Hematopoietic multipotent progenitor cell (in vitro differentiated cells): ENCODE measurements around the gene CBFA2T3. TPM values are rescaled to one million over a fixed set of nuclear protein-coding genes. Genes with fewer than 3 reads are reported as not detected.
"Not testable (repeated sequence)": the region's sequence is repeated elsewhere in the genome, so short reads cannot be mapped to it uniquely, and the experiment has no call there.

Experiments
- DNase-seq, 3 donors: peaks; one replicate each; pipeline ENCODE4 v3.0.0-alpha.2; 2011 to 2015; ENCODE audit warnings: low read depth in 2 of 3, low spot score in 2 of 3
- total RNA-seq: library from RNA; depleted of rRNA; stranded (reverse); fragments of >200 nt; gene quantifications from one replicate; pipeline ENCODE4 v1.2.3, GENCODE V29; 2012

Gene CBFA2T3
- total RNA-seq, 1 donor: 32.0 TPM

DNA sequence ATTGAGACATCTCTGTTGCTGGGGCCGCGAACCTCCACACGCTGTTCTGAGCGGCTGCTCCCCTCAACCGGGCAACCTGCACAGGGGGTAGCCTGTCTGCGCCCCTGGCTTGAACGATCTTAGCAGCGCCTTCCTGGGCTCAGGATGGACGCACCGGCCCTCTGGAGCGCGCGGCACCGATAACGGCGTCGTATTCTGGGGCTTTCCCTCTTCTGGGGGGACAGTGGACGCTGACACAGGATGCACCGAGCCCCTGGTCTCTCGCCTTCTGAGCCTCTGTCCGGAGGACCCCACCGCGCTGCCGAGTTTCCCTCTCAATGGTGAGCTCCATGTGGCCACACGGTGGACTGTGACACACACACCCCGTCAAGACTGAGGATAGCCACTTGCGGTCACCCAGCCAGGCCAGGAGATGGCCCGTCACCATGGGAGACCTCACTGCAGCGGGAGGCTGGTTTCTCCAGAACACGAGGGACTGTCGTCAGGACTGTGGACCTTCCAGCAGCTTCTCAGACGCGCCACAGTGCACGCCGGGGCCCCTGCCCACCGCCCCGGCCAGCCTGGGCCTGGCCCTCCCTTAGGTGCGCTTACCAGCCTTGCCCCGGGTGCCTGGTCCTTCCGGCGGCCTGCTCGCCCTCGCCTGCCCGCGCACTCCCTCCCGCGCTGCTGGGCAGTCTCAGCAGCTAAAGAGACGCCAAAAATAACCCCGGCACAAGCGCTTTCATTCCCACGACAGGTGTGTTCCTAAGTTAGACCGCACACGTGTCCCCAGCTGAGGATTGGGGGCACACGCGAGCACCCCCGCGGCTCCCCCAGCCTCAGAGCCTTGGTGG, 80.6 kb downstream of the CBFA2T3 start:
- no peak for DNase-seq

DNA sequence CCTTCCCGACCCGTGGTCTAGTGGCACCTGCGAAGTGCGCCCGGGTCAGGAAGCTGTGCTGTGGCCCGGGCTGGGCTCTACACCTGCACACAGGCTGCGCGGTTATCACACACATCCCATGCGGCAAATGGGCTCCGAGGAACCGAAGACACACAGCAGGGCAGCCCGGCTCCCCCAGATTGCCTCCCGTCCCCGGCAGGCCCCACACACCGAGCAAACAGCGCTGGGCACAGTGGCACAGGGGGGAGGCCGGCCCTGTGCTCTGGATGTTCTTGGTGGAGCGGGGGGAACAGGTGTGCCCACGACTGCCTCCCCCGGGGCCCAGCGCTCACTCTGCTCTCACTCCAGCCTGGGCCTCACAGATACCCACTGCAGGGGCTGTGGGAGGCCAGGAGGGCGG, 81.7 kb downstream of the CBFA2T3 start:
- no peak for DNase-seq

DNA sequence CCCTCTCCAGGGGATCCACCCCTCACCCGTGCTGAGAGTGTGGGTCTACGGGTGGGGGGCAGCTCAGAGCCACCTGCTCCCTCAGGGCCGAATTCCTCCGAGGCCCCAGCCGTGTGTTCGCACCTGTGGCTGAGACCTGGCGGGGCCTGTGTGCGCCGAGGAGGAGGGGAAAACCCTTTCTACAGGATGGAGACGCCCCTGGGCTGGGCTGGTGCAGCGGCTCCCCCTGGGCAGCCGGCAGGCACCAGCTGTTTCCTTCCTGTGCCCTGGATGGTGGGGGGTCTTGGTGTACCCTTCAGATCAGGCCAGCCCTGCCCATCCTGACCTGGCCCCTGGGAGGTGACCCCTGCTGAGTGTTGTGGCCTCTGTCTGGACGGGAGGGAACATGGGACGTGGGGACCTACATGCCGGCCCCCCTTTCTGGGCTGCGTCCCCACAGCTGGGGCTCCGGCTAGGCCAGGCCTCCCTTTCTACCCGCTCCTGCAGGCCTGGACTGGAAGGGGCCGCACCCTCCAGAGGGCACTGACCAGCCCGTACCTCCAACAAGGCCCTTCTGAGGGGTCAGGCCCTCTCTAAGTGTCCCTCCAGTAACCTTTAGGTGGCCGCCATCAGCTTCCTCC, 82.2 kb downstream of the CBFA2T3 start:
- no peak for DNase-seq

DNA sequence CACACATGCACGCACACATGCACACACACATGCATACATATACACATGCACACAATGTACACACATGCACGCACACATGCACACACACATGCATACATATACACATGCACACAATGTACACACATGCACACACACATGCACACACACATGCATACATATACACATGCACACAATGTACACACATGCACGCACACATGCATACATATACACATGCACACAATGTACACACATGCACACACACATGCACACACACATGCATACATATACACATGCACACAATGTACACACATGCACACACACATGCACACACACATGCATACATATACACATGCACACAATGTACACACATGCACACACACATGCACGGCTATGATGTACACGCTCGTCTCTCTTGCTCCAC, 82.7 kb downstream of the CBFA2T3 start:
- not testable (repeated sequence) for DNase-seq

DNA sequence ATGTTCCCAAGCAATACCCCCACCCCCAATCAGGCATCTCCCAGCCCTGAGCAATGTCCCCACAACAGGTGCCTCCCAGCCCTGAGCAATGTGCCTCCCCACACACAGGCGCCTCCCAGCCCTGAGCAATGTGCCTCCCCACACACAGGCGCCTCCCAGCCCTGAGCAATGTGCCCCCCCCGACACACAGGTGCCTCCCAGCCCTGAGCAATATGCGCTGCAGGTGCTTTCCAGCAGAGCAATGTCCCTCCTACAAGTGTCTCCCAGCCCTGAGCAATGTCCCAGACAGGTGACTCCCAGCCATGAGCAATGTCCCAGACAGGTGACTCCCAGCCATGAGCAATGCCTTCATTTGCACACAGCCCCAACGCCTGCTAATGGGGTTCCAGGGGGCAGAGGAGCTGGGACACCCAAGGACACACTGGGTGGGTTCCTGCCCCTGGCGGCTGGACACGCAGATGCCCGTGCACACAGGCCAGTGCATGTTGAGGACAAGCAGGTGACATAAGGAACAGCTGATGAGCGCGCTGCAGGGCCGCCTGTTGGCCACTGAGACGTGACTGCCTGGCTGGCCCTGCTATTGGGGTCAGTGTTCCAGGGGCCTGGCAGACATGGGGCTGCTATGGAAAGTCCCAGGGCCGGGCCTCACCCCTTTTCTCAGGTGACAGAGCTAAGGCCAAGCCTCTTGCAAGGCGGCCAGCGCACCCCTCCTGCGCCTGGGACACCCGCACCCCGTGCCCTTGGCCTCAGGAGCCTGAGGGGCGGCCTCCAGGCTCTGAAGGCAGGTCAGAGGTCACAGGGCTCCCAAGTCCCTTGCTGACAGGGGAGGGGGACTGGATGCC, 83.7 kb downstream of the CBFA2T3 start:
- DNase-seq: no peak

DNA sequence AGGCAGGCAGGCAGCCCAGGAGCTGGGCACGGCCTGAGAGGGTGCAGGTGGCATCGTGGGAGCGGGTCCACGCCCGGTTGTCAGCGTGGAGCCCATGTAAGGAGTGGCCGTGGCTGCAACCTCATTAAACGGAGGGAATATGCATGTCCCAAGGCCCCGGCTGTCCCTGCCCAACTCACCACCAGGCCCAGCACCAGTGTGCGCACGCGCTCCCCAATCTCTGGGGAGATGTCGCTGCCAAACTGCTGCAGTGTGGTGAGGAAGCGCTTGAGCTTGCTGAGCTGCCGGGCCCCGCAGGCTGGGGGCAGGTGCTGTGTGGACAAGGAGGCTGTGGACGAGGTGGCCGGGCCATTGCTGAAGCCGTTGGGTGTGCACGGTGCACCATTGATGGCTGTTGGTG, 84.9 kb downstream of the CBFA2T3 start:
- no peak for DNase-seq

DNA sequence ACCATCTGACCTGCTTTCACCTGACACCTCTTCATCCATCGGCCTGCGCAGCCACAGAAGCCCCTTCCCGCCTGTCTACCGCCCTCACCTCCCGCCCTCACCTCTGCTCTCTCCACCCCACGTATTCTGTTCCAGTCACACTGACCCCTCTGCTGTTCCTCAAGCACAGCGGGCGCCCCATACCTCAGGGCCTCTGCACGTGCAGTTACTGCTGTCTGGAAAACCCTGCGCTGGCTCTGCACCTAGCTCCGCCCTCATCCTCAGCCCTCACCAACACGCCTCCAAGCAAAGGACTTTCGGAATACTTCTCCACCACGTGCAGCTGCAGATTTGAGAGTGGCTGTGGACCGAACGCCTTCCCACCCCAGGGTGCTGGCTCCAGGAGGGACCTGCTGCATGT, 85.9 kb downstream of the CBFA2T3 start:
- DNase-seq: no peak

DNA sequence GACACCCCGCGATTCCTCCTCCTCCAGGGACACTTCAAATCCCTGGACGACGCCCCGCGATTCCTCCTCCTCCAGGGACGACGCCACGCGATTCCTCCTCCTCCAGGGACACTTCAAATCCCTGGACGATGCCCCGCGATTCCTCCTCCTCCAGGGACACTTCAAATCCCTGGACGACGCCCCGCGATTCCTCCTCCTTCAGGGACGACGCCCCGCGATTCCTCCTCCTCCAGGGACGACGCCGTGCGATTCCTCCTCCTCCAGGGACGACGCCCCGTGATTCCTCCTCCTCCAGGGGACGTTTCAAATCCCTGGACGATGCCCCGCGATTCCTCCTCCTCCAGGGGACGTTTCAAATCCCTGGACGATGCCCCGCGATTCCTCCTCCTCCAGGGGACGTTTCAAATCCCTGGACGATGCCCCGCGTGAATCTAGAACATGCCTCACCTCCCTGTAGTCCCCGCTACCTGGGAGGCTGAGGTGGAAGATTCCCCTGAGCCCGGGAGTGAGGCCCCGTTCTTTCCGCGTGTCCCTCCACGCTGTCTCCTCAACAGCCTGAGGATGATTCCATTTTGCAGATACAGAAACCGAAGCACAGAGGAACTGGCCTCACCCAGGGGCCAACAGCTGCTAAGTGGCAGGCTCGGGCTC, 87.2 kb downstream of the CBFA2T3 start:
- DNase-seq: not testable (repeated sequence)

DNA sequence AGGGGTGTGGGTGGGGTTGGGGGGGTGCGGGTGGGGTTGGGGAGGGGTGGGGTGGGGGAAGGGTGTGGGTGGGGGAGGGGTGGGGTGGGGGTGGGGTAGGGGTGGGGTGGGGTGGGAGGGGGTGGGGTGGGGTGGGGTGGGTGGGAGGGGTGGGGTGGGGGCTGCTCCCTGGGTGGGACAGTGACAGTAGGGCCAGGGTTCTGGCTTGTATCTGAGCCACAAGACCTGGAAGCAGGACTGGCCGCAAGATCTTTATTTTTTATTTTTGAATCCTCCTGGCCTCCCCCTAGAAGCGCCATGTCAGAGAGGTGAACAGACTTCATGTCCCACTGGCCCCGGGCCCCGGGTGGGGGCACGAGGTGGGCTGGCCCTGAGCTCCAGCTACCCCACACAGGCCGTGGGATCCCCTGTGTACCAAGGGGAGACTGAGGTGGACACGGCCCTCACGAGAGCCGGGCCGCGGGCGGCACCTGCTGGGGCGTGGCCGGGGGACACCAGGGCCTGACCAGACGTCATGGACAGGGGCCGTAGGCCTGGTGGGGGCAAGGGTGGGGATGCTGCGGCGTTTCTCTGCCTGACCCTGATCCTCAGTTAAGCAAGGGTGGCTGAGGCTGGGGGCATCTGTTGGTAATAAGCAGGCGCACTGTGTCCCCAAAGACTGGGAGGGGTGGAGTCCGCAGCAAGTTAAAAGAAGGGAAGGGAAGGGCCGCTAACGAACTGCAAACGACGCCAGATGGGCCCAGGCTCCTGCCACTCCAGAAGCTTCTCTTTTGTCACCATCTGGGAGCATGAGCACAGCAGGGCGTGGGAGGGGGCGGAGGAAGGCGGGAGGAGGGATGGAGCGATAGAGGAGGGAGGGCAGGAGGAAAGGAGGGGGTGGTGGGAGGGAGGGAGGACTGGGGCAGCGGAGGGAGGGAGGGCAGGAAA, 88.3 kb downstream of the CBFA2T3 start:
- DNase-seq: peak in 2 of 3 donors; percentile 22 to 26

DNA sequence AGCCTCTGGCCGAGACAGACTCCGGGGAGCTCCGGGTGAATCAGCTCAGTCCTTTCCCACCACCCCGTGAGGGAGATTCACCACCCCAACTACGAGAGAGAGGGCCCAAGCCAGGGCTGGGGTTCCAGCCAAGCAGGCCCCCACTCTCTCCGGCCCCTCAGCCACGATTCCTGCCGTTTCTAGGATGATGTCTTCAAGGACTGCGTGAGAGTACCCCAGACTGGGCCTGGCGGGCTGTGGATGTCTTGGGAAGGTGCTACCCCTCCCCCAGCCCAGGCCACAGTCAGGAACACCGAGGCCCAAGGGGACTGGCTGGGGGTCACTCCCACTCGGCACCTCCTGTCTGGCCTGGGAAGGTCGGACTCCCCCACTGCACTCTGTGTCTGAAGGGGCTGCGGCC, 89.0 kb downstream of the CBFA2T3 start:
- no peak for DNase-seq

DNA sequence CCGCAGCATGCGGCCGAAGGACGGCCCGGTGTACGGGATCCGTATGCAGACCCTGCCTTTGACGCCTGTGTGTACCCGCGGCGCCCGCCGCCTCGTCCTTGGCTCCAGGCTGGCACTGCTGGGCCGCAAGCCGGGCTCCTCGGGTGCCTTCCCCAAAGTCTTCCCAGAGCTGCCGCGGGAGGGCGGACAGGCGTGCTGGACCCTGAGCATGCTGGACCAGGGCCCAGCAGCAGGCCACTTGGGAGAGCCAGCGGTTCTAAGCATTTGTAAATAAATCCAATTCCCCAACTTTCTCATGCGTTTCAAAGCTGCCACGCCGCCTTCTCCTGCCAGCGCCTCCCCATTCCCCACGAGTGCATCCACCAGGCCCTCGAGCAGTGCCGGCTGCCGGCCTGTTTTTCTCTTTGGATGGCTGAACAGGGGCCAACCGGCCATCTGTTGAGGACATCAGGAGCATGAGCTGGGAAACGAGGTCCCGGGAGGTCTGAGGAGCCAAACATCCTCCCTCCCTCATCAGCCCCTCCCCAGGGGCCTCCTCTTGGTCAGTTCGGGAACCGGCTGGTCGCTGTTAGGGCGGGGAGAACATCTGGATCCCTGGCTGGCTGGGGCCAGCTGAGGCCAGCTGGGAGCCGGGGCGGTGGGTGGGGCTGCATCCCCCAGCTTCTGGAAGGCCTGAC, 90.0 kb downstream of the CBFA2T3 start:
- no peak for DNase-seq

DNA sequence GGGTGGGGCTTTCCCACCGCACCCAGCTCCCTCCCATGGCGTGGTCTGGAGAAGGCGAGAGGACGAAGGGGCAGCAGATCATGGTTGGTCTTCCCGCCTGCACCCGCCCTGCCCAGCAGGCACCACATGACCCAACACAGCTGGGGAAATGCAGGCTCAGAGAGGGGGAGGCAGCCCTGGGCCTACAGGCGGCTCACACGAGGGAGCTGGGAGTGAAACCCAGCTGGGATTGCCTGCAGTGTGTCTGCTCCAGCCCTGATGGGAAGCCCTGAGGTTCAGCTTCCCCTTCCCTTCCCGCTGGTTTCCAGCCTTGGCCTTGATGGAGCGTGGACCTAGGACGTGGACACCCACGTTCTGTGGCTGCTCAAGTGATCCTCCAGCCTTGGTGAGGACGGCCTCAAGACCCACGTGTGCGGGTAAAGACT, 90.6 kb downstream of the CBFA2T3 start:
- DNase-seq: no peak

DNA sequence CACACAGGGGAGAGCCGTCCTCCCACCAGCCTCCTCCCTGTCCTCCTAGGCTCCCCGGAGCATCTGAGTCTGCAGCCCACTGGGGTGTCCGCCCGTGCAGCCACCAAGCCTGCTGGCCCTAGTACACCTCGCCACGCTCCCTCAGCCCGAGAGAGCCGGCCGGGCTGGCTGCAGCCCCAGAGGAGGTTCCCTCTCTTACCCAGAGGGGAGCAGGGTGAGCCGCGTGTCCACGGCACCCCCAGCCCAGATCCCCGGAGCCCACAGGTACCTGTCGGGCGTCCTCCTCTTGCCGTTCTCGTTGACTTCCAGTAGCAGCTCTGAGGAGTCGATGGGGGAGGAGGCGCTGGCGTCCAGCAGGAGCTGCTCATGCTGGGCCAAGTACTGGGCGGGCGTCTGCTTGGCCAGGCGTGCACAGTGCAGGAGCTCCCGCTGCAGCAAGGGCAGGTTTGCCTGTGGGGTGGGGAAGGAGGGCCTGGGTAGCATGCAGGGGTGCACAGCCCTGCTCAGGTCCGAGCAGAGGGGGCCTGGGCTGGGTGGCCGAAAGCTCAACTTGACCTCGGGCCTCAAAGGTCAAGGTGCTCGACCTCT, 91.2 kb downstream of the CBFA2T3 start:
- no peak for DNase-seq

DNA sequence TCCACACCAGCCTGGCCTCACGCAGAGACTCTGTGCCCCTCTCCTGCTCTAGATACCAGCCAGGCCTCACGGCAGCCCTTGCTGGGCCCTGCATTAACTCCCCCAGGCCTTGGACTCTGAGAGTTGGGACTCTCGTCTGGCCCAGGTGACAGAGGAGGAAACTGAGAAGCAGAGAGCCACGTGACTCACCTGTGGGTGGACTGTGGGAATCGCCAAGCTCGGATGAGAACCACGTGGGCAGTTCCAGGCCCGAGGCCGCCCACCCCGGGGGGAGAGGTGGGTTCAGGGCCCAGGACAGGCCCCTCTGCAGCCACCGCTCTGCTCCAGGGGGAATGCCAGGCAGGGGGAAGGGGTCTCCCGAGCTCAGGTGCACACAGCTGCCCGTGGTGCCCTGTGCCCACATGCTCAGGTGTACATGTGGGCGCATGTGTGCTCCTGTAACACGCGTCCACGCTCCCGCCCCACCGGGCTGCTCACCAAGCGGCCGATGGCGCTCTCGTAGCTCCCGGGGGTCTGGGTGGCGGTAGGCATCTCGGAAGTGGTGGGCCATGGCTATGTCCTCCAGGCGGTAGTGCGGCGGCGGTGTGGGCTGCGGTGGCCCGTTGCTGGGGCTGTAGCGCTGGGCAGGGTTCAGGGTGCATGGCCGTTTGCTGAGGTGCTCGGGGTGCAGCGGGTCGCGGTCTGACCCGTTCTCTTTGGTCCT, 92.3 kb downstream of the CBFA2T3 start:
- no peak for DNase-seq

DNA sequence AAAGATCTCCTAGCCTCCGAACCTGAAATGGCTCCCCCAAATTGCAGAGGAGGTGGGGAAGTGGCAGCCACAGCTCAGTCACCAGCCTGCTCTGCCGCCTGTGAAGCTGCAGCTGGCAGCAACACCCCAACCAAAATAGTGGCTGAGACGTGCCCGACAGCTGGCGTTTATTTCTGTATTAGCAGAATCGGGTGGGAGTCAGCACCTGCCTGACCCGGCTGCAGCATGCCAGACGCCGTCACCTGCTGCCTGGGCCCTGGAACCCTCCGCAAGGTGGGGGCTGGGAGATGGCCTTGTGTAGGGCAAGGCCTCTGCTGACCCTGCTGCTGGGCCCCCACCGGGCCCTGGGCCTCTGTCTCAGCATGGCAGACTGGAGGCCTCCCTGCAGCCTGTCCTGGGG, 93.1 kb downstream of the CBFA2T3 start:
- no peak for DNase-seq

DNA sequence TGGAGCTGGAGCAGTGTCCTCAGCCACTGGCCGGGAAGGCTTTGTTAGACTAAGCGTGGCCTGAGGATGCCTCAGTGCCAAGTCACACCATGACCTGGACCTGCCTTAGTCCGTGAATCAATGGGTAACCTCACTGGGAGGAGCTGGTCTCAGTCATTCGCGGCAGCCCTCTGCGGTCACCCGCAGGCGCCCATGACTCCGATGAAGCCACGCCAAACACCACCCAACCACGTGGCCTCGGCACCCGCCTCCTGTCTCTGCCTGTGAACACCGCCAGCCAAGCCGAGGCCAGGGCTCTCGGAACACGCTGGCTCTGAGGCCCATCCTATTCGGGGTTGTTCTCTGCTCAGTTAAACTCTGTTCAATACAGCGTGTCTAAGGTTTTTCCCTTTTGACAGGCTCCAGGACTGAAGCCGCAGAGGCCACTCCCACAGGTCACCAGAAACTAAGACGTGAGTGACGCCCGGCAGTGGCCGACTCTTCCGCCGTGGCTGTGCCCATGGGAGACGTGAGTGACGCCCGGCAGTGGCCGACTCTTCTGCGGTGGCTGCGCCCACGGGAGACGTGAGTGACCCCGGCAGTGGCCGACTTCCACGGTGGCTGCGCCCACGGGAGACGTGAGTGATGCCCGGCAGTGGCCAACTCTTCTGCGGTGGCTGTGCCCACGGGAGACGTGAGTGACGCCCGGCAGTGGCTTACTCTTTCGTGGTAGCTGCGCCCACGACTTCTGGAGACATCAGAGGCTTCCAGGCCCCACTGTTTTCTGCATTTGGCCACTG, 93.7 kb downstream of the CBFA2T3 start:
- DNase-seq: no peak

DNA sequence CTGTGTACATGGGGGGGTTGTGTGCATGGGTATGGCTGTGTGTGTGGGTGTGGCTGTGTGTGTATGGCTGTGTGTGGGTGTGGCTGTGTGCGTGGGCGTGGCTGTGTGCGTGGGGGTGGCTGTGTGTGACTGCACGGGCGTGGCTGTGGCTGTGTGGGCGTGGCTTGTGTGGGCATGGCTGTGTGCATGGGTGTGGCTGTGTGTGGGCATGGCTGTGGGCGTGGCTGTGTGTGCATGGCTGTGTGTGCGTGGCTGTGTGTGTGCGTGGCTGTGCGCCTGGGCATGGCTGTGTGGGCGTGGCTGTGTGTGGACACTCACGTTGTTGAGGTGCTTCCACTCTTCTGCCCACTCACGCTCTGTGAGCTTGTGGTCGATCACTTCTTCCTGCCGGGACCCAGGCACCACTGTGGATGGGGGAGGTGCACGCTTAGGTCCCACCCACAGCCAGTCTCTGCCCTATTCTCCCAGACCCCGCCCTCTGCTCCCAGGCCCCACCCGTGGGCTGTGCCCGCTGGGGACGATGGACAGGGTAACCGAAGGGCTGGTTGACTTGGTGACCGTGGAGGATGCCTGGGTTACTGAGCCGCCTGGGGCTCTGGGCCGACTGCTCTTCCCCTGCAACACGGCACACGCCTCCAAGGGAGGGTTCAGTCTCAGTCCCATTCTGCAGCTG, 94.5 kb downstream of the CBFA2T3 start:
- DNase-seq: peak in 1 of 3 donors; percentile 25
